ENCODE results near the gene CIDEB. TPM values are rescaled to one million over a fixed set of nuclear protein-coding genes. Genes with fewer than 3 reads are reported as not detected.

CIDEB gene
- polyA plus RNA-seq, 1 experiment, result 0.48 TPM

DNA sequence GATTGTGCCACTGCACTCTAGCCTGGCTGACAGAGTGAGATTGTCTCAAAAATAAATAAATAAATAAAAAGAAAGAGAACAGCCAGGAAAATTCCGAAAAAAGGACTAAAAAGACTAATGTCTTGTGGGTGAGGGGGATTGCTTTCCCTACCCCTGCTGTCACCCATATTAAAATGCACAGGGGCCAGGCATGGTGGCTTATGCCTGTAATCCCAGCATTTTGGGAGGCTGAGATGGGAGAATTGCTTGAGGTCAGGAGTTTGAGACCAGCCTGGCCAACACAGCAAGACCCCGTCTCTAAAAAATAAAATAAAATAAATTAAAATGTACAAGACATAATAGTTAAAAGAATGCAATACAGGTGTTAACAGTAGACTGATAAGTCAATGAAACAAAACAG lies 14.3 kb downstream of the CIDEB start:
- ChIA-PET CTCF (interaction anchor here (0.8 to 1.9 kb wide), 4 partner anchors 14 to 138 kb away, joined by 3 to 11 read pairs (median 4); partner anchors contain the start of genes CIDEB and MDP1), POLR2A (no interaction called here)
- Histone ChIP-seq H3K4me3 (ENCODE audit: low read depth, low read length) (no peak overlapping the region), H3K27me3 (ENCODE audit: control insufficient read depth, insufficient read depth, low read length) (no peaks in the 10 kb centered on the region), H3K9me3 (ENCODE audit: control insufficient read depth, insufficient read depth, low read length) (no peaks in the 10 kb centered on the region), H3K27ac (ENCODE audit: low read depth, low read length) (no peak overlapping the region)
- TF ChIP-seq, protein P1, sequence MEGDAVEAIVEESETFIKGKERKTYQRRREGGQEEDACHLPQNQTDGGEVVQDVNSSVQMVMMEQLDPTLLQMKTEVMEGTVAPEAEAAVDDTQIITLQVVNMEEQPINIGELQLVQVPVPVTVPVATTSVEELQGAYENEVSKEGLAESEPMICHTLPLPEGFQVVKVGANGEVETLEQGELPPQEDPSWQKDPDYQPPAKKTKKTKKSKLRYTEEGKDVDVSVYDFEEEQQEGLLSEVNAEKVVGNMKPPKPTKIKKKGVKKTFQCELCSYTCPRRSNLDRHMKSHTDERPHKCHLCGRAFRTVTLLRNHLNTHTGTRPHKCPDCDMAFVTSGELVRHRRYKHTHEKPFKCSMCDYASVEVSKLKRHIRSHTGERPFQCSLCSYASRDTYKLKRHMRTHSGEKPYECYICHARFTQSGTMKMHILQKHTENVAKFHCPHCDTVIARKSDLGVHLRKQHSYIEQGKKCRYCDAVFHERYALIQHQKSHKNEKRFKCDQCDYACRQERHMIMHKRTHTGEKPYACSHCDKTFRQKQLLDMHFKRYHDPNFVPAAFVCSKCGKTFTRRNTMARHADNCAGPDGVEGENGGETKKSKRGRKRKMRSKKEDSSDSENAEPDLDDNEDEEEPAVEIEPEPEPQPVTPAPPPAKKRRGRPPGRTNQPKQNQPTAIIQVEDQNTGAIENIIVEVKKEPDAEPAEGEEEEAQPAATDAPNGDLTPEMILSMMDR (IDR thresholded peaks at IDR 0.05; ENCODE audit: low read depth, low read length), result no peak
- DNase-seq (ENCODE audit: low read depth, low spot score), result no peak

DNA sequence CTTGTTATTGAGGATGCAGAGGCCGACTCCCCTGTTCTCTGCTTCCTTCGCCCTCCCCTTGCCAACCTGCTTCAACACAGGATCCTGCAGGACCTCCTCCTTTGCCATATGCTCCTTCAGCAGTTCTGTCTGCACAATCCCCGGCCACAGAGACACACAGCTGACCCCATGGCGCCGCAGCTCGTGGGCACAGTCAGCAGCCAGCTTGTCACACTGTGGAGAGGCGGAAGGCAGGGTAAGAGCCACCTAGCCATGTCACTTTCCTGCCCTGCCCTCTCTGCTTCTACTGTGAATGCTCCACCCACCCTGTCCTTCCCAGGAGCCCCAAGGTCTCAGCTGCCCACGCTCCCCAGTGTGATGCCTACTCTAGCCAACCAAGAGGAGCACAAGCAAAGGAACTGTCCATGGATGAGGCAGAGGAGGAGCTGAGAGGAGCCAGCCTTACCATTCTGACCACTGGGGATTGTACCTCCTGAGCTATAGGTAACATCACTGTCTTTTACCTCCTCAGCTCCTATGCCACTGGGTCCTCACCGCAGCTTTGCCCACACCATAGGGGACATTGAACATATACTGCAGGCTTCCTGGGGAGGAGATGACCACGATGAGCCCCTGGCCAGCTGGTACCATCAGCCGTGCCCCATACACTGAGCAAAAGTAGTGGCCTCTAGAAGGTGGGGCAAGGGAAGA lies 15.5 kb downstream of the CIDEB start:
- TF ChIP-seq, protein P1 (IDR thresholded peaks at IDR 0.05; ENCODE audit: low read depth, low read length), result no peak
- H3K4me3 ChIP-seq (ENCODE audit: low read depth, low read length), result no peak overlapping the region
- no peaks in the 10 kb centered on the region for H3K9me3 ChIP-seq (ENCODE audit: control insufficient read depth, insufficient read depth, low read length)
- H3K27ac ChIP-seq (ENCODE audit: low read depth, low read length), result no peak overlapping the region
- ChIA-PET POLR2A (interaction anchor here (1.2 kb wide), 1 partner anchor 50 kb away, joined by 3 read pairs; the partner anchor contains the start of gene TINF2), CTCF (interaction anchor here (0.8 to 1.9 kb wide), 5 partner anchors 16 to 139 kb away, joined by 3 to 11 read pairs (median 3); partner anchors contain the start of genes CIDEB and MDP1)
- no peak for DNase-seq (ENCODE audit: low read depth, low spot score)
- H3K27me3 ChIP-seq (ENCODE audit: control insufficient read depth, insufficient read depth, low read length), result no peaks in the 10 kb centered on the region

DNA sequence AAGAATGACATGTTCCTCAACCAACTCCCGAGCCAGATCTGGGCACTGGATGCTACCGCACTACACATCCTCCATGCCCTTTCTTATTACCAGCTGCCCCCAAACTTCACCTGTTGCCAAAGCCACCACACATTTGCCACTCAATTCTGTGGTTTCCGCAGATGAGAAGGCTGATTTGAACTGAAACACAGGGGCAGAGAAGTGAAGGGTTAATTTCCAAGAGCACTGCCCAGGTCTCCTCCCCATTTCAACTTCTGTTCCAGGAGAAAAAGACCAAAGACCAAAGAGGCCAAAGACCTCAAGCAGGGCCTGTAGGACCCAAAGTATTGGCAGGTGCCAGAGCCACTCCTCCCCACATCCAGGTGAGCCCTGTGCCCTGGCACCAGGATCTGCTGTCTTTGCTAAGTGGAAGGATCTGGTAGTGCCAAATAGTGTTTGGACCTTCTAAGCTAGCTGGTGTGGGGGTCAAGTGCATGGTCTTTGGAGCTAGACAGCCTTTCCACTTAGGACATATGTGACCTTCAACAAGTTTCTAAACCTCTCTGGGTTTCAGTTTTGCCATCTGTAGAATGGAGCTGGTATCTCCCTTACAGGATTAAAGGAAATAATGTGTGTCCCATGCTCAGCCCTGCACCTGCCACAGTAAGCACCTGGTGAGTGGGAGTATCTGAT lies 16.2 kb downstream of the CIDEB start:
- no peak for DNase-seq (ENCODE audit: low read depth, low spot score)
- Histone ChIP-seq H3K4me3 (ENCODE audit: low read depth, low read length) (no peak overlapping the region), H3K27me3 (ENCODE audit: control insufficient read depth, insufficient read depth, low read length) (no peaks in the 10 kb centered on the region), H3K27ac (ENCODE audit: low read depth, low read length) (no peak overlapping the region), H3K9me3 (ENCODE audit: control insufficient read depth, insufficient read depth, low read length) (no peaks in the 10 kb centered on the region)
- TF ChIP-seq, protein P1 (IDR thresholded peaks at IDR 0.05; ENCODE audit: low read depth, low read length), result no peak
- POLR2A ChIA-PET, result no interaction called here
- CTCF ChIA-PET, result interaction anchor here (1.9 to 2.4 kb wide), 2 partner anchors 16 to 17 kb away, joined by 11 to 12 read pairs; partner anchors contain the start of gene CIDEB

DNA sequence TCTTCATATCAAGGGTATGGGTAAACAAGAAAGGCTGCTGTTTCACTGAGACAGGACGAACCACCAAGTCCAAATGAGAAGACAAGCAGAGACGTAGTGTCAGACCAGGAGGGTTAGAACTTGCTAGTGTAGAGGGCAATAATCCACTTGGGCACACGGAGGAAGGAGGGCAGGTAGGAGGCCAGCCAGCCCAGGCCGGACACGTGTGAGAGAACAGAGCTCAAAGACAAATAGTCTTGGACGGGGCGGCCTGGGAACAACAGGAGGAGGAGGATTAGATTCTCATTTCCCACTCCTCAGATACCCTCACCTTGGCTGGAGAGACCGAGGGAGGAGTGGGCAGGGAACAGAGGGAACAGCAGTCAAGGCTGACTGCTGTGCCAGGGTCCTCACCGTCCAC lies 17.0 kb downstream of the CIDEB start:
- Histone ChIP-seq H3K27me3 (ENCODE audit: control insufficient read depth, insufficient read depth, low read length) (no peaks in the 10 kb centered on the region), H3K27ac (ENCODE audit: low read depth, low read length) (no peak overlapping the region), H3K4me3 (ENCODE audit: low read depth, low read length) (no peak overlapping the region), H3K9me3 (ENCODE audit: control insufficient read depth, insufficient read depth, low read length) (no peaks in the 10 kb centered on the region)
- no peak for DNase-seq (ENCODE audit: low read depth, low spot score)
- CTCF ChIA-PET, result interaction anchor here (2.4 kb wide), 1 partner anchor 17 kb away, joined by 12 read pairs; the partner anchor contains the start of gene CIDEB
- TF ChIP-seq, protein P1 (IDR thresholded peaks at IDR 0.05; ENCODE audit: low read depth, low read length), result no peak
- POLR2A ChIA-PET, result no interaction called here
